NCI-H1436 (cell line): ENCODE measurements around the gene DGLUCY.
"Not testable (repeated sequence)": the region's sequence is repeated elsewhere in the genome, so short reads cannot be mapped to it uniquely, and the experiment has no call there.

ENCODE experiments used
- DNase-seq: peaks from one replicate; lab custom pipeline; 2025; lab: John Stamatoyannopoulos, UW

Gene DGLUCY

GRCh38 chr14:91138511-91139359 is 24.9 kb downstream of the DGLUCY start:
- DNase-seq: peak; percentile 52

- DNase-seq: no peak
Measured at GRCh38 chr14:91139776-91140175, 25.9 kb downstream of the DGLUCY start.

DNA sequence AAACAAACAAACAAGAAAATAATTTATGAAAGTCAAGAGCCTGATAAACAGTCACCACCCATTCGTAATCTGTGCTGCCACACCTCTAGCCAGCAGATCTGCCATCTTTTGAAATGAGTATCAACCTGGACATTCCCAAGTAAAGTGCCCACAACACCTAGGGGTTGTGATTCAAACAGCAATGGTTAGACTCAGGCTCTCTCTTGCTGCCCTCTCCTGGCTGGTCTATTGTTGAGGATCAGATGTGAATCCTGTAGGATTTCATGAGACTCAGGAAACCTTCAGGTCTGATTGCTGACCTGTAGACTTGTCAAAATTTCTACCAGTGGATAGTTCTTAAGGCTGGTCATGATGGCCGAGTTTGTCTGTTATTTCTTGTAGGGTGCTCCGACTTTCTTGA is 26.8 kb downstream of the DGLUCY start:
- DNase-seq: no peak

GRCh38 chr14:91142214-91142668 is 28.4 kb downstream of the DGLUCY start:
- DNase-seq: no peak

GRCh38 chr14:91143862-91144261 is 30.0 kb downstream of the DGLUCY start:
- no peak for DNase-seq

DNA sequence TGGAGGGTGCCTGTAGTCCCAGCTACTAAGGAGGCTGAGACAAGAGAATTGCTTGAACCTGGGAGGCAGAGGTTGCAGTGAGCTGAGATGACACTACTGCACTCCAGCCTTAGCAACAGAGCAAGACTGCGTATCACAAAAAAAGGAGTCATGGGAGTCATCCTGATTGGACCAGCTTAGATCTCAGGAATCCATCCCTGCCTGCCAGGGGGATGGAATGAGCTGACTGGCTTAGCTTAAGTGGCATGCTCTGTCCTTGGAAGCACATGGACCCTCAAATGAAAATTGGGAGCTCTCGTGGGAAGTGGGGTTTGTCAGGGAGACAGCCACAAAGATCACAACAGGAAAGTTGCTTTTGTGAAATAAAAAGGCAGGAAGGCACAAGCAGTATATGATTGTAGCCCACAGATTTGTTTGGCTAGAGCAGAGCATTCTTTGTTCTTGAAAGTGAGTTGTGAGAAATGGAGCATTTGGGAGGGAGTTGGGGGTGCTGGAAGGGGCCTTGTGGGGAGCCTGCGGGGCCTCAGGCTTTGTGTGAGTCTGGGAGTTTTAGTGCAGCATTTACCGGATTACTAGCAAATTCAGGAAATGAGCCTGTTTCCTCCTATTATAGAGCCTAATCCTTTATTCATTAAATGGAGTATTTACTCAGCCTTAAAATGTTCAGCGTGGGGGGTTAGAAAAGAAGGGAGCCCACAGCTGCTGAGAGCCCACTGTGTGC is 30.7 kb downstream of the DGLUCY start:
- DNase-seq: no peak

DNA sequence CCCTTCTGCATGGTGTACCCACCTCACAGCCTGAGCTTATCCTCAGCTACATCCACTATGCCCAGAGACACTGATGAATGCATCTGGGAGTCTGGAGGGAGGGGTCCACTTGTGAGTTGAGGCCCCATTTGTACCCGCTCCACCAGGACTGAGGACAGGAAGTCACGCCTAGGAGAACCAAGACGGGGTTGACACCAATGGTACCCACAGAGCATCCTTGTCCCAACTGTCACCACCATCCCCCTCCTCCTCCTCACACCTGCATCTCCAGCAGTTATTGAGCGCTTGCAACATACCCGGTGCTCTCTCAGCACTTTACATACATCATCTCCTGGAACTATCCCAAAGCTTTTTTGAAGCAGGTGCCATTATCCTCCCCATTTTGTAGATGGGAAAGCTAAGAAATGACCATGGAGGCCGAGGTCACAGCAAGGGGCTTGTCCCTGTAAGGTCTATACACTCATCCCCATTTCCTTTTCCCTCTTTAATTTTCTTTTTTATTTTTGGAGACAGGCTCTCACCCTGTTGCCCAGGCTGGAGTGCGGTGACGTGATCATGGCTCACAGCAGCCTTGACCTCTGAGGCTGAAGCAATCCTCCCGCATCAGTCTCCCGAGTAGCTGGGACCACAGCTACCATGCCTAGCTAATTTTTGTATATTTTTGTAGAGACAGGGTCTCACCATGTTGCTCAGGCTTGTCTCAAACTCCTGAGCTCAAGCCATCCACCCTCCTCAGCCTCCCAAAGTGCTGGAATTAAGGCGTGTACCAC is 31.7 kb downstream of the DGLUCY start:
- DNase-seq: no peak

GRCh38 chr14:91146661-91147060 is 32.8 kb downstream of the DGLUCY start:
- no peak for DNase-seq

DNA sequence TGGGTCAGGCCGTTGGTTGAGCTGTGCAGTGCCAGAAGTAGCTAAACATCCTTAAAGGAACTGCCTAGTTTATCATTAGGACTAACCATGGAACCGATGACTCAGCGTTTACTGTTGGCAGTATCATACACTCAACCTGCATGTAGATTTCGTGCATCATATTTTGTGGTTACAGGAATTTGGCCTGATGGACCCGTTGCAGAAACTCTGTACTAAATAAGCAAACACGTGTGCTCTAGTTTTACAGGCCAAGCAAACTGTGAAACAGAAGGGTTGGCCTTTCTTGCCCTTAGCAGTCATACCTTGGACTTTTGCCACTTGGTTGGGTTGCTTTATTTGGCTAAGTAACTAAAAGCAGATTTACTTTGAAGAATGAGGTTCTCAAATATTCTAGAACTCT is 35.6 kb downstream of the DGLUCY start:
- DNase-seq: no peak

- no peak for DNase-seq
Measured at GRCh38 chr14:91152499-91152898, 38.6 kb downstream of the DGLUCY start.

- no peak for DNase-seq
Measured at GRCh38 chr14:91153360-91153759, 39.5 kb downstream of the DGLUCY start.

DNA sequence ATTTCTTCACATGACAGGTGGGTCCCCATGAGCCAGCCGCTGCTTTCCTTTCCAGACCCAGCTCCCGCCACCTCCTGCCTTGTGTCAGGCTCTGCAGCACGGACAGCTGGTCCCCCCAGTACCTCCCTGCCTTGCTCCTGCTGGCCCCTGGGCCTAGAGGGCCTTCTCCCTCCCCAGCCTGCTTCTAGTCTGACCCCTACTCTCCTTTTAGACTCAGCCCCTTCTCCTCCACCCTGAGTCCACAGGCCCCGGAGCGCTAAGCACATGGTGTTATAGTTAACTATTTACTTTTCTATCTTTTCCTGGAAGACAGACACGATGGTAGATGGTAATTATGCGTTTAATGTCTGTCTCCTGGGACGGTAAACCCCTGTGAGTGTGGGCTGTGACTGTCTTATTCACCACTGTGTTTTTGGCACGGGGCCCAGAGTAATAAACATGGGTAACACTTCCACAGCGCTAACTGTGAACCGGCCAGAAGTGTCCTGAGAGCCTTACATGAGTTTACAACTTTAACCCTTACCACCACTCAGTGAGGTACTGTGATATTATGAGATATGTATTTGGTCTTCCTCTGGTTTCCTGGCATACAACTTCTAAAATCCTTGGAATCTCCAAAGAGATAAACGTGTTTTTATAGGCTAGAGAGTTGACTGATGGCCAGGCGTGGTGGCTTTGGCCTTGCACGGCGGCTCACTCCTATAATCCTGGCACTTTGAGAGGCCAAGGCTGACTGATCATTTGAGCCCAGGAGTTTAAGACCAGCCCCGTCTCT is 41.2 kb downstream of the DGLUCY start:
- DNase-seq: peak; percentile 83

DNA sequence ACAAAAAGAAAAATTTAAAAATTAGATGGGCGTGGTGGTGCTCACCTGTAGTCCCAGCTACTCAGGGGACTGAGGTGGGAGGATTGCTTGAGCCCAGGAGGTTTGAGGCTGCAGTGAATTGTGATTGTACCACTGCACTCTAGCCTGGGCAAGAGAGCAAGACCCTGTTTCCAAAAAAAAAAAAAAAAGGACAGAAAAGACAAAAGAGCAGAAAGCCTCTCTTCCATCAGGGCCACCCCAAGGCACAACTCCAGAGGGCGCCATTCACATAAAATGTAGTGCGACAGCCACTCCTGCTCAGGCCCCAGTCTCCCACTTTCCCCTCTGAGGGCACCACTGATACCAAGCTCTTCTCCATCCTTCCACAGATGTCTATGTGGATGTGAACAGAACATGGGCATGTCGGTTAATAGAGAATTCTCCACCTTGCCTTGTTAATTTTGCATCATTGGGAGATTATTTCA is 41.8 kb downstream of the DGLUCY start:
- DNase-seq: no peak

GRCh38 chr14:91156142-91156666 is 42.3 kb downstream of the DGLUCY start:
- not testable (repeated sequence) for DNase-seq

DNA sequence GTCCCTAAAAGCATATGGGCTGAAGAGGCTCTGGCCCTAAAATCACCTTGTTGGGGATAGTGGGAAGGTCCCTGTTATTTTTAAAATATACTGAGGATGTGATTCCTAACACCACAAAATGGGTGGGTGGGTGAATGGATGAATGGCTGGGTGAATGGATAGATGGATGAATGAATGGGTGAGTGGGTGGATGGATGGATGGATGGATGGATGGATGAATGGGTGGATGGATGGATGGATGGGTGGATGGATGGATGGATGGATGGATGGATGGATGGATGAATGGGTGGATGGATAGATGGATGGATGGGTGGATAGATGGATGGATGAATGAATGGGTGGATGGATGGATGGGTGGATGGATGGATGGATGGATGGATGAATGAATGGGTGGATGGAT is 43.0 kb downstream of the DGLUCY start:
- not testable (repeated sequence) for DNase-seq

DNA sequence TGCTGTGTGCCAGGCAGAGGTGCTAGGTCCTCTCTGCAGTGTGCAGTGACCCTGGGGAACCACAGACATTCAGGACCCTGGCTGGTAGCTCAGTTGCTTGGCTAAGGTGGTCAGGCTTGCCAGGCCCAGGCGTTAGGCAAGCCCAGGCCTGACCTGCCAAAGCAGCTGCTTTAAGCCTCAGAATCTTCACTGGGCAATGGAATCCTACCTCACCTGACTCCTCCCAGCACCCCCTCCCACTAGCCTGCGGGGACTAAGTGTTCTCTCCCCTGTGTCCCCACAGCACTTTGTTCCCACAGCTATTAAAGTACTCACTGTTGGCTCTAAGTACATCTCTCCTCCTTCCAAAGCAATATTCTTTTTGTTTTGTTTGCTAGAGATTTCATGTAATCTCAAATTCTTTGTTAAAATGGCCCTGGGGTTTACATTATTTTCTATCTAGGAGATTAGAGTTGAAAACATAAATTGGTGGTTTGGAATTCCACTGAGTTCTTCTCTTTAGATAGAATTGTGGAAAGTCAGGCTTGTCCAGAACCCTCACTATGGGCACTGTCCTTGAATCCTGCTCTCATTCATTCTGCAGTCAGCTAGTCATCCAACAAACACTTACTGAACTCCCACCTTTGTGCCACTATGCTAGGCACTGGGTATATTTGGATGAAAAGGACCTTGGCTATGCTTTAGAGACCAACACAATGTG is 44.4 kb downstream of the DGLUCY start:
- no peak for DNase-seq

DNA sequence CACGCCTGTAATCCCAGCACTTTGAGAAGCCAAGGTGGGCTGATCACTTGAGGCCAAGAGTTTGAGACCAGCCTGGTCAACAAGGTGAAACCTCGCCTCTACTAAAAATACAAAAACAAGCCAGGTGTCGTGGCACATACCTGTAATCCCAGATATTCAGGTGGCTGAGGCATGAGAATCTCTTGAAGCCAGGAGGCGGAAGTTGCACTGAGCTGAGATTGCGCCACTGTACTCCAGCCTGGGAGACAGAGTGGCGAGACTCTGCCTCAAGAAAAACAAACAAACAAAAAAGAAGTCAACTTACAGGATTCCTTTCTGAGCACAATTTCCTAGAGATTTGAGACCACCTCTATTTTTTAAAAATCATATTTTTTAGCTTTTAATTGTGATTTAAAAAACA is 45.3 kb downstream of the DGLUCY start:
- no peak for DNase-seq

DNA sequence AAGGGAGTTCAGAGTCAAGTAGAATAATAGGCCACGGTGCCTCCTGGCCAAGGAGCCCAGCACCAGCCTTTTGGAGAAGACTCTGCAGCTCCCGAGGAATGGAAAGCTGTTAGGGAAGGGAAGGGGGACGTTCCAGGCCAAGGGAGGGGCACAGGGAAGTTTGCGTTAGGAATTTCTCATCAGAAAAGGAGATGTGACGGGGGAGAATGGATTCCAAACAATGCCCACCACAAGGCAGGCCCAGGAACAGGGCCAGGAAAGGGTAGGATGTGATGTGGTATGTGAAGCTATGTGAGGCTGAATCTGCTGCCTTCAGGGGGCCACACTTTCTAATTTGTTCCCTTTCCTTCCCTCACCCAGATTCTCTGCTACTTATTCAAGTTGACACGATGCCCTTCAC is 46.0 kb downstream of the DGLUCY start:
- DNase-seq: no peak

DNA sequence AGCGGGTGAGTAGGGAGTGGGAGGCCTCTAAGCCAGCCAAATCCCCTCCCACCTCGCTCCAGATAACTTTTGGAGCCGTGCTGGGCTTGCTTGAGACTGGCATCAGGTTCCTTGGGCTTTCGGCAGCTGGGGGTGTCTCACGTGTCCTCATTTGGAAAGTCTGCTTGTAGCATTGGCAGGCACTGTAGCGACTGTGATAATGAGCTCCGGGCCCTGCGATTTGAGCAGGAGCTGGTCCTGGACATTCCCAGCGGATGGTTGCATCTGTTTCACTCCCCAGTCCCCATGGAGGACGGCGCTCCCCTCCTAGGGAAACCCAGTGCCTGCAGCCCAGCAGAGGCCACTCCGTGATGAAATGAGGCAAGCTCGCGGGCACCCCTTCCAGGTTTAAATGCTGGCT is 49.4 kb downstream of the DGLUCY start:
- no peak for DNase-seq

DNA sequence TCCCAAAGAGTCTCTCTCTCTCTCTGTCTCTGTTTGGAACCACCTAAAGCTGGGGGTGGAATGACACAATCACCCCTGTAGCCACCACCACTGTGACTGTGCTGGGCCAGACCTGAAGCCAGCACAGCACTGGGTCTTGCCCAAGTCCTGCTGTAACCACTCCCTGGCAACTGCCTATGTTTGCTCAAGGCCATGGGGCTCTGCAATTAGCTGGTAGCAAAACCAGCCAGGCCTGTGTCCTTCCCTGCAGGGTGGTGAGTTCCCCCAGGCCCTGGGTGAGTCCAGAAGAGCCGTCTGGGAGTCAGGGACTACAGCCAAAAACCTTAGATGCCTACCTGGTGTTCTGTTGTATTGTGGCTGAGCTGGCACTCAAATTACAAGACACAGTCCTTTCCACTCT is 50.8 kb downstream of the DGLUCY start:
- DNase-seq: no peak

DNA sequence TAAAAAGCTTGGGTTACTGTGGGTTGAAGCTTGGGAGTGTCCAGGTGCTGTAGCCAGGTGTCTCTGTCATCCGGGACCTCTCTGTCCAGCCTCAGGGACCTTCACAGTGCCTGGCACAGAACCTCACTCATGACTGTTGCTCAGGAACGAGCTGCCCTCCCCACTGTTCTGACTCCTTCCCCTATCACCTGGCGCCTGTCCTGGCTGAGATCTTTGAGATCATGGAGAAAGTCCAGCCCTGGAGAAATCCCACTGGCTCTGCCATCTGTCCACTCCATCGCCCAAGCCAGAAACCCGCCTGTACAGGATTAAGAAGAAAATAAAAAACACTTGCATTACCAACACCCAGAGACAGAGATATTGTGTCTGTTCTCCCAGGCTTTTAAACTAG is 53.5 kb downstream of the DGLUCY start:
- DNase-seq: no peak
